Measurements from ENCODE around the gene PRPS2. TPM values are rescaled to one million over a fixed set of nuclear protein-coding genes. Genes with fewer than 3 reads are reported as not detected.

The PRPS2 gene
- total RNA-seq, 1 experiment from 2014 or later: 79.5 TPM

DNA sequence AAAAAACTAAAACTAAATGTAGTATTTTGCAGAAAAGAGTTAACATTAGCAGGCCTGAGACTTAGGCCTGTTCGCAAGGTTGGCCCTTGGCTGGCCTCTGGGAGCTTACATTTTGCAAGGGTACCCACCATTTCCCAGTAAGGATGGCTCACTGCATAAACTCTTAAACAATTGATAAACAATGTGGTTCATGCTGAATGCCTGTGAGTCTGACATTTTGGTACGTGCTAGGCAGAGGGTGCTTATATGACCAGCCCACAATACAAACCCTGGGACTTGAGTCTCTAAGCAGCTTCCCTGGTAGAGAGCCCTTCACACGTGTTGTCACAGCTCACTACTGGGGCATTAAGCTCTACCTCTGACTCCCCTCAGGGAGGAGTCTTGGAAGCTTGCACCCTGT lies 7.4 kb downstream of the PRPS2 start:
- H3K4me2 ChIP-seq (ENCODE audit: low read length): no peak overlapping the region
- peaks cover 0 to 4% of the 10 kb centered on the region in 2 experiments; a peak in 1 of 4 replicates for H3K36me3 ChIP-seq (ENCODE audit: control insufficient read depth in 1 of 2, insufficient read depth in 2 of 2, low read length in 2 of 2)
- no peak overlapping the region for H3K27ac ChIP-seq (ENCODE audit: low read depth, low read length)
- no peaks in the 10 kb centered on the region for H3K9me2 ChIP-seq (ENCODE audit: insufficient read depth)
- DNase-seq (ENCODE audit: low read depth, low spot score) (no peak), ATAC-seq (no peak)
- H3K79me2 ChIP-seq (ENCODE audit: insufficient read depth, low read length): peaks cover 54% of the 10 kb centered on the region
- ChIA-PET POLR2A (no interaction called here), RAD21 (ENCODE audit: low non-redundant PET in 1 of 2, low total read pairs in 2 of 2, uncharacterized antibody in 2 of 2, unreplicated experiment in 2 of 2) (no interaction called here), CTCF (no interaction called here)
- no peaks in the 10 kb centered on the region for H4K20me1 ChIP-seq (ENCODE audit: insufficient read depth)
- BruUV-seq (replicated peaks): no TSS peak
- no peak overlapping the region for H2AFZ ChIP-seq (ENCODE audit: low read depth, low read length, poor library complexity, severe bottlenecking)
- H3K4me3 ChIP-seq (replicated peaks in 1 of 2; ENCODE audit: low read depth in 1 of 2, low read length in 2 of 2): no peak overlapping the region
- intact Hi-C loops (cut with micrococcal nuclease): no loop called here
- no peak overlapping the region for H3K9ac ChIP-seq (ENCODE audit: low read length)
- H3K4me1 ChIP-seq (ENCODE audit: control insufficient read depth in 1 of 2, insufficient read depth in 2 of 2, low read length in 2 of 2): no peaks in the 10 kb centered on the region
- TF ChIP-seq JUND (IDR thresholded peaks at IDR 0.05) (no peak), SP1 (IDR thresholded peaks at IDR 0.05; ENCODE audit: low read depth) (no peak), FOSL1 (IDR thresholded peaks at IDR 0.05; ENCODE audit: low read depth) (no peak), POLR2AphosphoS5 (IDR thresholded peaks at IDR 0.05; ENCODE audit: low read depth, low read length) (no peak)
- H3K9me3 ChIP-seq (ENCODE audit: control insufficient read depth in 1 of 2, insufficient read depth in 1 of 2, low read depth in 1 of 2, low read length in 2 of 2): no peaks in the 10 kb centered on the region
- no peaks in the 10 kb centered on the region for H3K27me3 ChIP-seq (ENCODE audit: insufficient read depth, low read length)

DNA sequence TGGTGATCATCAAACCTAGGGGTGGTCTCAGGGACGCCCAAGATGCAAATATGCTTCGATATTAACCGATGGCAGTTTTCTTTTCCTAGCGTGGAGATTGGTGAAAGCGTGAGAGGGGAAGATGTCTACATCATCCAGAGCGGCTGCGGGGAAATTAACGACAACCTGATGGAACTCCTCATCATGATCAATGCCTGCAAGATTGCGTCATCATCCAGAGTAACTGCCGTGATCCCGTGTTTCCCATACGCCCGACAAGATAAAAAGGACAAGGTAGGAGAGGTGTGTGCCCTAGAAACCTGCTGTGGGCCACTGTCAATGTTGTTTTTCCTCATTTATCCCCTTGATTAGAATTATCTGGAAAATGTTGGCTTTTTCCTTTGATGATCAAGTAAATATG lies 7.9 kb downstream of the PRPS2 start:
- RAD21 ChIA-PET (ENCODE audit: low non-redundant PET in 1 of 2, low total read pairs in 2 of 2, uncharacterized antibody in 2 of 2, unreplicated experiment in 2 of 2): no interaction called here
- Histone ChIP-seq H3K9ac (ENCODE audit: low read length) (no peak overlapping the region), H3K9me2 (ENCODE audit: insufficient read depth) (no peaks in the 10 kb centered on the region), H4K20me1 (ENCODE audit: insufficient read depth) (no peaks in the 10 kb centered on the region), H3K4me3 (replicated peaks in 1 of 2; ENCODE audit: low read depth in 1 of 2, low read length in 2 of 2) (no peak overlapping the region), H2AFZ (ENCODE audit: low read depth, low read length, poor library complexity, severe bottlenecking) (no peak overlapping the region), H3K9me3 (ENCODE audit: control insufficient read depth in 1 of 2, insufficient read depth in 1 of 2, low read depth in 1 of 2, low read length in 2 of 2) (no peaks in the 10 kb centered on the region), H3K79me2 (ENCODE audit: insufficient read depth, low read length) (peaks cover 49% of the 10 kb centered on the region), H3K27ac (ENCODE audit: low read depth, low read length) (no peak overlapping the region), H3K4me1 (ENCODE audit: control insufficient read depth in 1 of 2, insufficient read depth in 2 of 2, low read length in 2 of 2) (no peaks in the 10 kb centered on the region), H3K27me3 (ENCODE audit: insufficient read depth, low read length) (no peaks in the 10 kb centered on the region), H3K36me3 (ENCODE audit: control insufficient read depth in 1 of 2, insufficient read depth in 2 of 2, low read length in 2 of 2) (peaks cover 0 to 4% of the 10 kb centered on the region in 2 experiments; a peak in 2 of 4 replicates), H3K4me2 (ENCODE audit: low read length) (no peak overlapping the region)
- BruUV-seq (replicated peaks): no TSS peak
- POLR2A ChIA-PET: no interaction called here
- intact Hi-C loops (cut with micrococcal nuclease): no loop called here
- TF ChIP-seq, protein P1, sequence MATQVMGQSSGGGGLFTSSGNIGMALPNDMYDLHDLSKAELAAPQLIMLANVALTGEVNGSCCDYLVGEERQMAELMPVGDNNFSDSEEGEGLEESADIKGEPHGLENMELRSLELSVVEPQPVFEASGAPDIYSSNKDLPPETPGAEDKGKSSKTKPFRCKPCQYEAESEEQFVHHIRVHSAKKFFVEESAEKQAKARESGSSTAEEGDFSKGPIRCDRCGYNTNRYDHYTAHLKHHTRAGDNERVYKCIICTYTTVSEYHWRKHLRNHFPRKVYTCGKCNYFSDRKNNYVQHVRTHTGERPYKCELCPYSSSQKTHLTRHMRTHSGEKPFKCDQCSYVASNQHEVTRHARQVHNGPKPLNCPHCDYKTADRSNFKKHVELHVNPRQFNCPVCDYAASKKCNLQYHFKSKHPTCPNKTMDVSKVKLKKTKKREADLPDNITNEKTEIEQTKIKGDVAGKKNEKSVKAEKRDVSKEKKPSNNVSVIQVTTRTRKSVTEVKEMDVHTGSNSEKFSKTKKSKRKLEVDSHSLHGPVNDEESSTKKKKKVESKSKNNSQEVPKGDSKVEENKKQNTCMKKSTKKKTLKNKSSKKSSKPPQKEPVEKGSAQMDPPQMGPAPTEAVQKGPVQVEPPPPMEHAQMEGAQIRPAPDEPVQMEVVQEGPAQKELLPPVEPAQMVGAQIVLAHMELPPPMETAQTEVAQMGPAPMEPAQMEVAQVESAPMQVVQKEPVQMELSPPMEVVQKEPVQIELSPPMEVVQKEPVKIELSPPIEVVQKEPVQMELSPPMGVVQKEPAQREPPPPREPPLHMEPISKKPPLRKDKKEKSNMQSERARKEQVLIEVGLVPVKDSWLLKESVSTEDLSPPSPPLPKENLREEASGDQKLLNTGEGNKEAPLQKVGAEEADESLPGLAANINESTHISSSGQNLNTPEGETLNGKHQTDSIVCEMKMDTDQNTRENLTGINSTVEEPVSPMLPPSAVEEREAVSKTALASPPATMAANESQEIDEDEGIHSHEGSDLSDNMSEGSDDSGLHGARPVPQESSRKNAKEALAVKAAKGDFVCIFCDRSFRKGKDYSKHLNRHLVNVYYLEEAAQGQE (IDR thresholded peaks at IDR 0.05; ENCODE audit: low read depth): no peak
- TF ChIP-seq EZH2 (IDR thresholded peaks at IDR 0.05): no peak
- no peak for TF ChIP-seq EGR1 (IDR thresholded peaks at IDR 0.05; ENCODE audit: low read depth)
- TF ChIP-seq ZNF274 (IDR thresholded peaks at IDR 0.05; ENCODE audit: low read depth, low read length): no peak
- no peak for TF ChIP-seq JUND (IDR thresholded peaks at IDR 0.05)
- TF ChIP-seq, protein P2, sequence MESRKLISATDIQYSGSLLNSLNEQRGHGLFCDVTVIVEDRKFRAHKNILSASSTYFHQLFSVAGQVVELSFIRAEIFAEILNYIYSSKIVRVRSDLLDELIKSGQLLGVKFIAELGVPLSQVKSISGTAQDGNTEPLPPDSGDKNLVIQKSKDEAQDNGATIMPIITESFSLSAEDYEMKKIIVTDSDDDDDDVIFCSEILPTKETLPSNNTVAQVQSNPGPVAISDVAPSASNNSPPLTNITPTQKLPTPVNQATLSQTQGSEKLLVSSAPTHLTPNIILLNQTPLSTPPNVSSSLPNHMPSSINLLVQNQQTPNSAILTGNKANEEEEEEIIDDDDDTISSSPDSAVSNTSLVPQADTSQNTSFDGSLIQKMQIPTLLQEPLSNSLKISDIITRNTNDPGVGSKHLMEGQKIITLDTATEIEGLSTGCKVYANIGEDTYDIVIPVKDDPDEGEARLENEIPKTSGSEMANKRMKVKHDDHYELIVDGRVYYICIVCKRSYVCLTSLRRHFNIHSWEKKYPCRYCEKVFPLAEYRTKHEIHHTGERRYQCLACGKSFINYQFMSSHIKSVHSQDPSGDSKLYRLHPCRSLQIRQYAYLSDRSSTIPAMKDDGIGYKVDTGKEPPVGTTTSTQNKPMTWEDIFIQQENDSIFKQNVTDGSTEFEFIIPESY (IDR thresholded peaks at IDR 0.05; ENCODE audit: extremely low read depth, insufficient replicate concordance, low read length): no peak
- no peak for TF ChIP-seq ELF1 (IDR thresholded peaks at IDR 0.05; ENCODE audit: borderline replicate concordance, low read depth)
- TF ChIP-seq, protein P3, sequence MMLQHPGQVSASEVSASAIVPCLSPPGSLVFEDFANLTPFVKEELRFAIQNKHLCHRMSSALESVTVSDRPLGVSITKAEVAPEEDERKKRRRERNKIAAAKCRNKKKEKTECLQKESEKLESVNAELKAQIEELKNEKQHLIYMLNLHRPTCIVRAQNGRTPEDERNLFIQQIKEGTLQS (IDR thresholded peaks at IDR 0.05): no peak
- no peak for TF ChIP-seq POLR2AphosphoS5 (IDR thresholded peaks at IDR 0.05; ENCODE audit: low read depth, low read length)
- ATAC-seq (no peak), DNase-seq (ENCODE audit: low read depth, low spot score) (no peak)
- CTCF ChIA-PET: no interaction called here
